IMR-90 (cell line): ENCODE data around the gene TMPRSS2.

Experiments used
- CEBPB ChIP-seq: IDR thresholded peaks from 2 replicates; pipeline ENCODE4 v1.6.1; 2012; ENCODE audit warnings: low read depth, low read length, improper control_type of control experiment
- CTCF ChIP-seq: conservative IDR thresholded peaks from 2 replicates; pipeline ENCODE4 v1.5.1; 2012; ENCODE audit warnings: mild to moderate bottlenecking, low read depth, low read length, improper control_type of control experiment
- FOS ChIP-seq: fragments of 150-350 bp; IDR thresholded peaks from 2 replicates; pipeline ENCODE4 v1.6.1; 2016; ENCODE audit warnings: low read depth, low read length
- MAFK ChIP-seq: IDR thresholded peaks from 2 replicates; pipeline ENCODE4 v1.6.1; 2012; ENCODE audit warnings: low read depth, low read length, improper control_type of control experiment
- MXI1 ChIP-seq: IDR thresholded peaks from 2 replicates; pipeline ENCODE4 v1.6.1; 2012; ENCODE audit warnings: low read depth, mild to moderate bottlenecking, low read length, moderate library complexity, borderline replicate concordance
- POLR2A ChIP-seq: IDR thresholded peaks from 2 replicates; pipeline ENCODE4 v1.6.1; 2012; ENCODE audit warnings: mild to moderate bottlenecking, low read depth, low read length
- RAD21 ChIP-seq: IDR thresholded peaks from 2 replicates; pipeline ENCODE4 v1.6.1; 2012; ENCODE audit warnings: low read length, improper control_type of control experiment
- RCOR1 ChIP-seq: IDR thresholded peaks from 2 replicates; pipeline ENCODE4 v1.6.1; 2012; ENCODE audit warnings: mild to moderate bottlenecking, low read length, improper control_type of control experiment; ENCODE audit not compliant: insufficient replicate concordance
- SMC3 ChIP-seq: fragments of 150-350 bp; IDR thresholded peaks from 2 replicates; pipeline ENCODE4 v1.6.1; 2016; ENCODE audit warnings: low read depth, mild to moderate bottlenecking, antibody characterized with exemption, low read length, moderate library complexity
- TF ChIP-seq, protein P1 (sequence below): fragments of 150-350 bp; IDR thresholded peaks from 2 replicates; pipeline ENCODE4 v1.6.1; 2016; ENCODE audit warnings: low read depth, mild to moderate bottlenecking, low read length, moderate library complexity, borderline replicate concordance
- TF ChIP-seq, protein P2 (sequence below): fragments of 150-350 bp; IDR thresholded peaks from 2 replicates; pipeline ENCODE4 v1.6.1; 2017; ENCODE audit warnings: mild to moderate bottlenecking, antibody characterized with exemption, low read length, low read depth

GRCh38 chr21:41435706-41436105, 72.3 kb downstream of the TMPRSS2 start:
- TF ChIP-seq, protein P1, sequence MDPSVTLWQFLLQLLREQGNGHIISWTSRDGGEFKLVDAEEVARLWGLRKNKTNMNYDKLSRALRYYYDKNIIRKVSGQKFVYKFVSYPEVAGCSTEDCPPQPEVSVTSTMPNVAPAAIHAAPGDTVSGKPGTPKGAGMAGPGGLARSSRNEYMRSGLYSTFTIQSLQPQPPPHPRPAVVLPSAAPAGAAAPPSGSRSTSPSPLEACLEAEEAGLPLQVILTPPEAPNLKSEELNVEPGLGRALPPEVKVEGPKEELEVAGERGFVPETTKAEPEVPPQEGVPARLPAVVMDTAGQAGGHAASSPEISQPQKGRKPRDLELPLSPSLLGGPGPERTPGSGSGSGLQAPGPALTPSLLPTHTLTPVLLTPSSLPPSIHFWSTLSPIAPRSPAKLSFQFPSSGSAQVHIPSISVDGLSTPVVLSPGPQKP: no peak
- TF ChIP-seq CTCF: no peak
- TF ChIP-seq MXI1: no peak
- no peak for TF ChIP-seq CEBPB
- TF ChIP-seq RCOR1: no peak
- TF ChIP-seq POLR2A: no peak
- TF ChIP-seq FOS: no peak
- no peak for TF ChIP-seq RAD21
- TF ChIP-seq, protein P2, sequence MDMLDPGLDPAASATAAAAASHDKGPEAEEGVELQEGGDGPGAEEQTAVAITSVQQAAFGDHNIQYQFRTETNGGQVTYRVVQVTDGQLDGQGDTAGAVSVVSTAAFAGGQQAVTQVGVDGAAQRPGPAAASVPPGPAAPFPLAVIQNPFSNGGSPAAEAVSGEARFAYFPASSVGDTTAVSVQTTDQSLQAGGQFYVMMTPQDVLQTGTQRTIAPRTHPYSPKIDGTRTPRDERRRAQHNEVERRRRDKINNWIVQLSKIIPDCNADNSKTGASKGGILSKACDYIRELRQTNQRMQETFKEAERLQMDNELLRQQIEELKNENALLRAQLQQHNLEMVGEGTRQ: no peak
- no peak for TF ChIP-seq SMC3
- TF ChIP-seq MAFK: no peak
